ENCODE measurements around the gene ZNF22.
"Not testable (repeated sequence)": the region's sequence is repeated elsewhere in the genome, so short reads cannot be mapped to it uniquely, and the experiment has no call there.

ZNF22 gene

GRCh38 chr10:44992732-44993225 is 7.9 kb upstream of the ZNF22 start:
- no peak for DNase-seq

GRCh38 chr10:44993226-44993921 is 7.3 kb upstream of the ZNF22 start:
- no peak for DNase-seq

GRCh38 chr10:44993922-44994751 is 6.6 kb upstream of the ZNF22 start:
- DNase-seq = no peak

DNA sequence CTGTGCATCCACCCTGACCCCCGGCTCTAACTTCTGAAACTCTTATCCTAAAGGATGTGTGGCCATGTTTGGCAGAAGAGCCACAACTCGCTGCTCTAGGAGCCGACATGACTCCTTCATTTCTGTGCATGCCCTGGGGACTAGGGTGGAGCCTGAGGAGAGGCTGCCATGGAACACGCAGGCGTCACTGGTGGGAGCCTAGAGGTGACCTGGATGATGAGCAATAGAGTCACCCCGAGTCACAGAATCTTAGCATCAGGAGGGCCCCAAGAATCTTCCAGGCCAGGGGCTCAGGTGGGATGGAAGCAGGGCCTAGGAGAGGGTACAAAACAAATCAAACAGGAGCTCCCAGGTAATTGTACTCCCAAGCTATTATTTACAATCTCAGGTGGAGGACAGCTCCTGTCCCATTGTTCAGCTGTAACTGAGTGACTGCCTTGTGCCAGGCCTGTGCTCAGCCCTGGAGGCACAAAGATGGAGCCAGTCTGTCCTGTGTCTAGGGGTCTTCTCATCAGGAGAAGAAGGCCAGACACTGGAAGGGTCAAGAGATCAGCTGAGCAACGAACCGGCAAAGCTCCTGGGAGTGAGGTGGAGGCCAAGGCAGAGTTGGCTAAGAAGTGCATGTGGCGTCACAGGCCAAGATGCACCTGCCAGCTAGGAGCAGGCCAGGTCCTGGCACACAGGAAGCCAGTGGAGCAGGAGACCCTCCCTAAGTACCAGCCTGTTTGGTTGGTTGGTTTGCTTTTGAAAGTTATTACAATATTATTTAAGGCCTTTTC is 5.8 kb upstream of the ZNF22 start:
- DNase-seq = no peak

DNA sequence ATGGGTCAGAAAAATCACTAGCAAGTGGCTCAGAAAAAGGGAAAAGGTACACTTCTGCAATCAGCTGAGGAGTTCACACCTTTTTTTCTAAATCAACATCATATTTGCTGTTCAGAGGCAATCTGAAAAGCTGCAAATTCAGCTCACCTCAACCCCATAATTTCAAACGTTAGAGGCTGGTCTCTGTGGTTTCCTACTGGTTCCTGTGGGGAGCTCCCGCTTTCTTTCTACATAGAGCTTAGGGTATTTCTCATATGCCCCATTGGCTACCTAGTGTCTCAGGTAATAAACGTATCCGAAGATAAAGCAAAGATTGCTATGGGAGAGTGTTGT is 5.2 kb upstream of the ZNF22 start:
- no peak for DNase-seq

GRCh38 chr10:44995914-44996669 is 4.6 kb upstream of the ZNF22 start:
- no peak for DNase-seq

GRCh38 chr10:44997105-44997748 is 3.5 kb upstream of the ZNF22 start:
- DNase-seq = no peak

DNA sequence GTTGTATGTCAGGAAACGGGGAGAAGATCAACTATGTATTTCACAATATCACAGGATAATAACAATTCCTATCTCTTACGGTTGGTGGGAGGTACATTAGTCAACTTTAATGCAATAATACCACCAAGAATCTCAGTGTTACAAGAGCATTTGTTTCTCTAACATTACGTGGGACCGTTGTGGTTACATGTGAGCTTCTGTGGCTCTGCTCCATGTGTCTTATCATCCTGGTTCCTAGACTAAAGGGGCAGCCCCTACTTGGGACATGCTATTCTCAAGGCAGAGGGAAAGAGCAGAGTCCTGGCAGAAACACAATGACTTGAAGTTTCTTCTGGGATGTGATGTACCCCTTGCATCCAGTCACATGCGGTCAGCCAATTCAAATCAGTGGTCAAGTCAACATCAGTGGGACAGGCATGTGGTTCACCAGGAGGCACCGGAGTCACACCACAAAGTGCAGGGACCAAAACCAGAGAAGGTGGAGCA is 2.5 kb upstream of the ZNF22 start:
- DNase-seq = no peak

DNA sequence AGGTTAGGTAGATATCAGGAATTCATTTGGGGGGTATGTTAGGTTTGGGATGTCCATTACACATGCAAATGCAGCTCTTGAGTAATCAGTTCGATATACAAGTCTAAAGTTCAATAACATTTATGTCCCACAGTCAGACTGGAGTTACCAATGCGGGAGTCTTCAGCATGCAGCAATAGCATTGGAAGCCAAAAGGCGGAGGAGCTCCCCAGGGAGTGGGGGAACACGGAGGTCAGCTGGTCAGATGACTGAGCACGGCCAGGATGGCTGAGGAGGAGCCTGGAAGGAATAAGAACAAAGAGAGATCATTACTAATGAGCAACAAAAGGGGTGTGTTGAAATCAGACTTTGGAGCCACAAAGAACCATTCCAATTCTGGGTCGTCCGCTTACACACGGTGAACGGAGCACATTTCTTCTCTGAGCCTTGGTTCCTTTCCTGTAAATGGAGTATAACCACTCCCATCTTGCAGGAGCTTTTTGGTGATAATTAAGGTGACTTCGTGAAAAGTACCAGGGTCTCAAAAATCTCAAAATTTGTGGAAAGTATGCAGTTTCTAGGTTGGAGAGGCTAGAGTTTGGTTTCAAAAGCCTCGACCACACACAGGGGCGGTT is 478 bp upstream of the ZNF22 start:
- peak; percentile 18 for DNase-seq

- DNase-seq = peak; percentile 47
These were observed 842 bp downstream of the ZNF22 start for GRCh38 chr10:45001381-45002148.

DNA sequence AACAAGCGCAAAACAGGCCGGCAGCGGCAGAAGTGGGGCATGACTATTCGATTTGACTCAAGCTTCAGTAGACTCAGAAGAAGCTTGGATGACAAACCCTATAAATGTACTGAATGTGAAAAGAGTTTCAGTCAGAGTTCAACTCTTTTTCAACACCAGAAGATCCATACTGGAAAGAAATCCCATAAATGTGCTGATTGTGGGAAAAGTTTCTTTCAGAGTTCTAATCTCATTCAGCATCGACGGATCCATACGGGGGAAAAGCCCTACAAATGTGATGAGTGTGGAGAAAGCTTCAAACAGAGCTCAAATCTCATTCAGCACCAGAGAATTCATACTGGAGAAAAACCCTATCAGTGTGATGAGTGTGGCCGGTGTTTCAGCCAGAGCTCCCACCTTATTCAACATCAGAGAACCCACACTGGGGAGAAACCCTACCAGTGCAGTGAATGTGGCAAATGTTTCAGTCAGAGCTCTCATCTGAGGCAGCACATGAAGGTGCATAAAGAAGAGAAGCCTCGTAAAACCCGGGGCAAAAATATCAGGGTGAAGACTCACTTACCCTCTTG is 2.8 kb downstream of the ZNF22 start:
- no peak for DNase-seq

- no peak for DNase-seq
These were observed 3.9 kb downstream of the ZNF22 start for GRCh38 chr10:45004661-45005060.

GRCh38 chr10:45005284-45005683 is 4.6 kb downstream of the ZNF22 start:
- no peak for DNase-seq

DNA sequence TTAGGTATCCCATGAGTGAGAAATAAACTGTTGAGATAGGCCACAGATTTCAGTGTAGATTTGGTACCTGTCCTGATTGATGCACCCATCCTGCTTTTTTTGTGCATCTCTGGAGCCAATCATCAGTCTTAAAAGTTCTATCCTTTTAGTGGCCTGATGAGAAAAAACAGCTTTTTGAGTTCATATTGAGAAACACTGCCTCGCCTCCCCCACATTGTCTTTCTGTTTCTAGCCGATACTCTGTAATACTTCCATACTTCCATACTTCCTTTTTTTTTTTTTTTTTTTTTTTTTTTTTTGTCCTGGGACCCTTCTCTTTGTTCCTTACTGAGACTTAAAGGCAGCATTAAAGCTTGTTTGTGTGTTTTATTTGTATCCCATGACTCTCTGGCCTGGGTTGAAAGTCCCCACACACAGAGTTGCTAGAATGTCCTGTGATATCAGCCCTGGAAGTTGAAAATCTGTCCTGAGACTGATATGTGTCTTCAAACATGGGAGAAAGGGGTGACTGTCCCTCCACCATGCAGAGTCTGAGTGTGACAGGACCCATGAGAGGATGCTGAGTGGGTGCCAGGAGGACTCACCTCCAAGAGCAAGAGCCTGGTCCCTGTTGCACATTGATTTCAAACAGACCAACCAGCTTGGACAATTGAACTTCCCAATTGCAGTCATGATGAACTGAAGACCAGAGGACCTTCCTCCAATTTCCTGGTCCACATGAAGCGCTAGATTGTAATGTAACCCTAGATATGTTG is 5.7 kb downstream of the ZNF22 start:
- DNase-seq = no peak

DNA sequence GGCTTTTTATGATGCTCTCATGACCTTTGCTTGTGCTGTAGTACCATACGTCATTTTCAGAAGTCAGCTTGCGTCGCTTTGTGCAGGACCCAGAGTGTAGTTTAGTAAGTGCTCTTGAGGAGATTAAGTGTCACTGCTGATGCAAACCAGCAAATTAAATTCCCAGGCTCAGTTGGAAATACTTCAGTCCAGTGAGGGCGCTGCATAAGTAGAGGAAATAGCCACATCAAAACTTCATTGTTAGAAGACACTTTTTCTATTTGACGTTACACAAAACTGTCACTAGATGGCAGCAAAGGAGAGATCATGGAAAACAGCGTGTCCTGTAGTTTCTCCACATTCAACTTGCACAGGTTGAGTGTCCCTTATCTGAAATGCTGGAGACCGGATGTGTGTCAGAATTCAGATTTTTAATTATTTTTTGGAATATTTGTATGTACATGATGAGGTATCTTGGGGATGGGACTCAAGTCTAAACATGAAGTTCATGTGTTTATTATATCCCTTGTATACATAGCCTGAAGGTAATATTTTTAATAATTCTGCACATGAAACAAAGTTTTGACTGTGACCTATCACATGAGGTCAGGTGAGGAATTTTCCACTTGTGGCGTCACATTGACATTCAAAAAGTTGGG is 7.9 kb downstream of the ZNF22 start:
- DNase-seq = no peak

GRCh38 chr10:45014557-45014956 is 13.8 kb downstream of the ZNF22 start:
- DNase-seq = not testable (repeated sequence)

- DNase-seq = no peak
These were observed 14.9 kb downstream of the ZNF22 start for GRCh38 chr10:45015590-45015989.

DNA sequence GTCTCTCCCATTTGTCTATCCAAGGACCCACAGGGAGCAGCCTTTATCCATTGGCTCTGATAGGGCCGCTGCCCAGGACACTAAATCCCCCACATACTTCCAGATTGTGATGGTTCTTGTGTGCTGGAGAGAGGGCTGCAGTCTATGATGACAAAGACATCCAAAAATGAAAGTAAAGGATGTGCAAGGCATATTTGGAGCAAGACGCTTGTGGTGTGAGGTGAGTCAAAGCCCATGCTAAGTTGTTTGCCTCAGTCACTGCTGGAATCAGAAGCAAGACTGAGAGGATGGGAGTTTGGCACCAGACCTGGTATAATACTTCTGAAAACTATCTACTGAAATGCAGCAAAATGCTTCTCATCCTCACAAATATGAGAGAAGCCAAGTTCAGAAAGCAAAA is 22.7 kb downstream of the ZNF22 start:
- no peak for DNase-seq

GRCh38 chr10:45034301-45034700 is 33.6 kb downstream of the ZNF22 start:
- DNase-seq = no peak
